ENCODE measurements around the gene SGCD. TPM values are rescaled to one million over a fixed set of nuclear protein-coding genes. Genes with fewer than 3 reads are reported as not detected.

Gene SGCD
- total RNA-seq, 4 donors from 2014 or later = 3.4 to 86.5 (median 8.1) TPM

DNA sequence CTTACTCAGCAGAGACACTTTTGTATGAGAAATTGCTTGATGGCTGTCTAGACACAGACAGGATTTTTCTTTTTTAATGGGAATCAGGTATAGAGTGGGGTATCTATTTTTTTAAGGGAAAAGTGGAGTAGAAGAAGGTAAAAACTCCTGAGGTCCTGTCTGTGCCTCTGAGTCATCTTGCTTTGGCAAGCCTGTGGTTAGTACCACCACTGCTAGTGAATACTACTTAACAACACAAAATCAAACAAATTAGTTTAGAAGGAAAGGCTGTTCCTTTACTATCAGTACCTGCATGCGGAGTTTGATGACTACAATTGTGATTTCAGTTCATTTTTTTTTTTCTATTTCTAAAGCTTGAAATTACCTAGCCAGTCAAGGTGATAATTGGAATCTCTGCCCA, 372.2 kb downstream of the SGCD start:
- no peak for TF ChIP-seq POLR2A (IDR thresholded peaks at IDR 0.05)
- TF ChIP-seq, protein P1, sequence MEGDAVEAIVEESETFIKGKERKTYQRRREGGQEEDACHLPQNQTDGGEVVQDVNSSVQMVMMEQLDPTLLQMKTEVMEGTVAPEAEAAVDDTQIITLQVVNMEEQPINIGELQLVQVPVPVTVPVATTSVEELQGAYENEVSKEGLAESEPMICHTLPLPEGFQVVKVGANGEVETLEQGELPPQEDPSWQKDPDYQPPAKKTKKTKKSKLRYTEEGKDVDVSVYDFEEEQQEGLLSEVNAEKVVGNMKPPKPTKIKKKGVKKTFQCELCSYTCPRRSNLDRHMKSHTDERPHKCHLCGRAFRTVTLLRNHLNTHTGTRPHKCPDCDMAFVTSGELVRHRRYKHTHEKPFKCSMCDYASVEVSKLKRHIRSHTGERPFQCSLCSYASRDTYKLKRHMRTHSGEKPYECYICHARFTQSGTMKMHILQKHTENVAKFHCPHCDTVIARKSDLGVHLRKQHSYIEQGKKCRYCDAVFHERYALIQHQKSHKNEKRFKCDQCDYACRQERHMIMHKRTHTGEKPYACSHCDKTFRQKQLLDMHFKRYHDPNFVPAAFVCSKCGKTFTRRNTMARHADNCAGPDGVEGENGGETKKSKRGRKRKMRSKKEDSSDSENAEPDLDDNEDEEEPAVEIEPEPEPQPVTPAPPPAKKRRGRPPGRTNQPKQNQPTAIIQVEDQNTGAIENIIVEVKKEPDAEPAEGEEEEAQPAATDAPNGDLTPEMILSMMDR (IDR thresholded peaks at IDR 0.05) = no peak
- H3K27ac ChIP-seq = no peak overlapping the region
- no peaks in the 10 kb centered on the region for H3K4me1 ChIP-seq
- H3K4me3 ChIP-seq = no peak overlapping the region
- H3K27me3 ChIP-seq = no peaks in the 10 kb centered on the region
- no peak for DNase-seq
- no peaks in the 10 kb centered on the region for H3K9me3 ChIP-seq
- intact Hi-C loops (cut with DNase I; ENCODE audit: low total_unique reads) = no loop called here
- H3K36me3 ChIP-seq = no peaks in the 10 kb centered on the region

DNA sequence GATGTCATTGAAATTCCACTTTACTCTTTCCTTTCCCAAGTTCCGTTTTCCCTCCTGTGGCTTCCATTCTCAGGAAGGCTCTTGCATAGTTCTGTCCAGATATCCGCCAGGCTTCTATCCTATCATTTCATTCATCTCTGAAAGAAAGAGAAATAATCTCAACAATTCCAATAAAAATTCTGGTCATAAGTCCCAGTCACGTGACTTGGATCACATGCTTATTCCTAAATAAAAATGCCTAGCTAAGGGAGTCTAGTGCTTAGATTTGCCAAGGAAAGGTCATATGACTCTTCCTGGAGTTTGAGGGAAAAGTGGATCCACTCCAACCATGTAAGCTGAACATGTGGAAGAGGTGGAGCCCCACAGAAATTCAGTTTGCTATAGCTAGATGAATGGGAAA, 377.2 kb downstream of the SGCD start:
- intact Hi-C loops (cut with DNase I; ENCODE audit: low total_unique reads) = no loop called here
- Histone ChIP-seq H3K9me3 (no peaks in the 10 kb centered on the region), H3K4me3 (no peak overlapping the region), H3K4me1 (no peaks in the 10 kb centered on the region), H3K27me3 (no peaks in the 10 kb centered on the region), H3K36me3 (no peaks in the 10 kb centered on the region), H3K27ac (no peak overlapping the region)
- no peak for TF ChIP-seq POLR2A (IDR thresholded peaks at IDR 0.05)
- TF ChIP-seq, protein P1 (IDR thresholded peaks at IDR 0.05) = no peak
- no peak for DNase-seq

DNA sequence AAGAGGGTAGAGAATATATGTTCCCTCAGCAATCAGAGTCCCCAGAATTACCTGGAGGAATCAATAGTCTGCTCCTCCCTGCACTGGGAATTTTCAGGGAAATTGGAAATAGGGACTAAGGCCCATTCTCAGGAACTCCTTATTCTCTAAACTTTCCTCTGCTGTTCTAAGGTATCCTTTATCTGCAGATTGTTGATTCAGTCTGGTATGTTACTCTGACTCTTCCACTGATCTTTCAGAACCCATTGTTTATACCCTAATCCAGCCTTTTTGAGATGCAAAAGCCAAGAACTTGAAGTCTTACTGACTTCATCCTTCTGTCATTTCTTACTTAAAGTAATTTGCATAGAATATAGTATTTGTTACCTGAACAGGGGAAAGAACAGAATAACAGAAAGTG, 379.7 kb downstream of the SGCD start:
- no peak overlapping the region for H3K27ac ChIP-seq
- no peak for DNase-seq
- H3K4me3 ChIP-seq = no peak overlapping the region
- no peaks in the 10 kb centered on the region for H3K27me3 ChIP-seq
- no peaks in the 10 kb centered on the region for H3K4me1 ChIP-seq
- no peaks in the 10 kb centered on the region for H3K36me3 ChIP-seq
- H3K9me3 ChIP-seq = no peaks in the 10 kb centered on the region
- TF ChIP-seq, protein P1 (IDR thresholded peaks at IDR 0.05) = no peak
- TF ChIP-seq POLR2A (IDR thresholded peaks at IDR 0.05) = no peak
- intact Hi-C loops (cut with DNase I; ENCODE audit: low total_unique reads) = no loop called here

DNA sequence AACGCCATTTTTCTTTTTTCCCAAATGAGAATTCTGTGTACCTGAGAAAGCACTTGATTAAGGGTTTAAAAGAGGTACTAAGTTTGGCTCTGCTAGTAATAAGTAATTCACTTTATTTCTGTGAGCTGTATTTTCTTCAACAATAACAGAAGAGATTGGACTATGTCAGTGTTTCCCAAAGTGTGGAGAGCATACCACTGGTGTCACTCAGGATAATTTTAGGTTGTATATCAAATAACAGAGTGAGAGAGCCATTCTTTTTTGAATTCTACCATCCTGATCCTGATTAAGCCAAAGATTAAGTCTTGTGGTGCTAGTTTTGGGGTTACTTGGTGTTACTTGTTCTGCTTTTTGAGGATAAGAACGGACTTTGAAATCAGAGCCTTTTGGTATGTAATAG, 380.8 kb downstream of the SGCD start:
- Histone ChIP-seq H3K4me3 (no peak overlapping the region), H3K27me3 (no peaks in the 10 kb centered on the region), H3K36me3 (no peaks in the 10 kb centered on the region), H3K27ac (no peak overlapping the region), H3K4me1 (no peaks in the 10 kb centered on the region), H3K9me3 (no peaks in the 10 kb centered on the region)
- TF ChIP-seq POLR2A (IDR thresholded peaks at IDR 0.05) = no peak
- TF ChIP-seq, protein P1 (IDR thresholded peaks at IDR 0.05) = no peak
- intact Hi-C loops (cut with DNase I; ENCODE audit: low total_unique reads) = no loop called here
- no peak for DNase-seq

DNA sequence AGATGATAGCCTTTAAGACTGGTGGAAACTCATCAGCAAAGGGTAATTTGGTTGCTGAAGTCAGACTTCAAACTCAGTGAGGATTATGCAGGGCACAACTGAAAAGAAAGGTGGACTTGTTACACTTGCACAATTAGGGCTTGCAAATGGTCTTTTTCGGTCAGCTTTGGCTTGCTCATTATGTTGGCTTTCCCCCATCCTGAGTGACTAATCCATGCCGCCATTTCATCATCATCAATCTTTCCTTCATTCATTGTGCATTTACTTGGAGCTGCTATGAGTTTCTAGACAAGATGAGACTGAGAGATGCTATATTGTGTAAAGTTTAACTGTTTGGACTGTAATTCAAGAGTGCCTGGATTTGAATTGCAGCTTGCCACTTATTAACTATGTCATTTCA, 388.3 kb downstream of the SGCD start:
- intact Hi-C loops (cut with DNase I; ENCODE audit: low total_unique reads) = no loop called here
- TF ChIP-seq, protein P1 (IDR thresholded peaks at IDR 0.05) = no peak
- no peak for TF ChIP-seq POLR2A (IDR thresholded peaks at IDR 0.05)
- Histone ChIP-seq H3K4me3 (no peak overlapping the region), H3K4me1 (no peaks in the 10 kb centered on the region), H3K27ac (no peak overlapping the region), H3K27me3 (no peaks in the 10 kb centered on the region), H3K36me3 (no peaks in the 10 kb centered on the region), H3K9me3 (no peaks in the 10 kb centered on the region)
- DNase-seq = no peak

Measured in uterus (tissue), 4 donors.